Lower leg skin (tissue), 4 donors: Measurements from ENCODE around the gene PPFIA3. TPM values are rescaled to one million over a fixed set of nuclear protein-coding genes. Genes with fewer than 3 reads are reported as not detected.

Experiments used
- DNase-seq, 2 donors: peaks; one replicate each; pipeline ENCODE4 v3.0.0-alpha.2; 2019; ENCODE audit warnings: low spot score in 2 of 2
- H3K4me3 ChIP-seq: fragments of 200-600 bp; sonication (generic); 2 replicates; pipeline ENCODE4 v1.5.1; 2017; ENCODE audit warnings: mild to moderate bottlenecking, low read depth; ENCODE audit not compliant: poor library complexity, severe bottlenecking
- CTCF ChIP-seq, 3 donors: fragments of 450-650 bp; IDR thresholded peaks; one replicate each; pipeline ENCODE4 v1.5.1; 2016; ENCODE audit warnings: antibody characterized with exemption in 3 of 3, mild to moderate bottlenecking in 3 of 3, moderate library complexity in 2 of 3
- POLR2A ChIP-seq, 2 donors: fragments of 450-650 bp; IDR thresholded peaks; one replicate each; pipeline ENCODE4 v1.6.1; 2016 to 2017; ENCODE audit warnings: antibody characterized with exemption in 2 of 2, mild to moderate bottlenecking in 1 of 2, moderate library complexity in 1 of 2
- WGBS, 2 donors: methylation state at CpG; one replicate each; pipeline ENCODE4 v1.1.5; 2018; 5-methylcytosine and 5-hydroxymethylcytosine counted together
- intact Hi-C: fragments of 100-400 bp; cut with DNase I; formaldehyde crosslinking; loops from one replicate; pipeline ENCODE4 v1.15.0; 2023; ENCODE audit warnings: low total_unique reads
- total RNA-seq, 4 donors: library from RNA; depleted of rRNA; stranded (reverse); fragments of >200 nt; gene quantifications; one replicate each; pipeline ENCODE4 v1.1.0, GENCODE V29; 2016

Gene PPFIA3
- total RNA-seq, 4 donors from 2014 or later: 52.3 to 78.1 (median 64.4) TPM

- TF ChIP-seq CTCF (IDR thresholded peaks at IDR 0.05) (no peak), POLR2A (IDR thresholded peaks at IDR 0.05) (no peak)
- intact Hi-C loops: no loop called here
- 33 to 38% methylated on average over 11 of the region's 11 CpGs for WGBS, 2 donors
- peak overlapping the region; percentile 73 for H3K4me3 ChIP-seq
- DNase-seq: no peak
Observed at GRCh38 chr19:49086296-49086695, 33.0 kb upstream of the PPFIA3 start.

- whole genome bisulfite sequencing, 2 donors: 89 to 93% methylated on average over 17 of the region's 17 CpGs
- DNase-seq: no peak
- H3K4me3 ChIP-seq: no peak overlapping the region
- TF ChIP-seq POLR2A (IDR thresholded peaks at IDR 0.05) (no peak), CTCF (IDR thresholded peaks at IDR 0.05) (no peak)
- intact Hi-C loops: no loop called here
Observed at GRCh38 chr19:49091391-49092038, 27.8 kb upstream of the PPFIA3 start.

- intact Hi-C loops: no loop called here
- TF ChIP-seq POLR2A (IDR thresholded peaks at IDR 0.05): no peak
- TF ChIP-seq CTCF (IDR thresholded peaks at IDR 0.05): no peak
- WGBS, 2 donors: 95 to 96% methylated on average over 6 of the region's 6 CpGs
- H3K4me3 ChIP-seq: no peak overlapping the region
- DNase-seq: no peak
Observed at GRCh38 chr19:49092686-49093085, 26.7 kb upstream of the PPFIA3 start.

DNA sequence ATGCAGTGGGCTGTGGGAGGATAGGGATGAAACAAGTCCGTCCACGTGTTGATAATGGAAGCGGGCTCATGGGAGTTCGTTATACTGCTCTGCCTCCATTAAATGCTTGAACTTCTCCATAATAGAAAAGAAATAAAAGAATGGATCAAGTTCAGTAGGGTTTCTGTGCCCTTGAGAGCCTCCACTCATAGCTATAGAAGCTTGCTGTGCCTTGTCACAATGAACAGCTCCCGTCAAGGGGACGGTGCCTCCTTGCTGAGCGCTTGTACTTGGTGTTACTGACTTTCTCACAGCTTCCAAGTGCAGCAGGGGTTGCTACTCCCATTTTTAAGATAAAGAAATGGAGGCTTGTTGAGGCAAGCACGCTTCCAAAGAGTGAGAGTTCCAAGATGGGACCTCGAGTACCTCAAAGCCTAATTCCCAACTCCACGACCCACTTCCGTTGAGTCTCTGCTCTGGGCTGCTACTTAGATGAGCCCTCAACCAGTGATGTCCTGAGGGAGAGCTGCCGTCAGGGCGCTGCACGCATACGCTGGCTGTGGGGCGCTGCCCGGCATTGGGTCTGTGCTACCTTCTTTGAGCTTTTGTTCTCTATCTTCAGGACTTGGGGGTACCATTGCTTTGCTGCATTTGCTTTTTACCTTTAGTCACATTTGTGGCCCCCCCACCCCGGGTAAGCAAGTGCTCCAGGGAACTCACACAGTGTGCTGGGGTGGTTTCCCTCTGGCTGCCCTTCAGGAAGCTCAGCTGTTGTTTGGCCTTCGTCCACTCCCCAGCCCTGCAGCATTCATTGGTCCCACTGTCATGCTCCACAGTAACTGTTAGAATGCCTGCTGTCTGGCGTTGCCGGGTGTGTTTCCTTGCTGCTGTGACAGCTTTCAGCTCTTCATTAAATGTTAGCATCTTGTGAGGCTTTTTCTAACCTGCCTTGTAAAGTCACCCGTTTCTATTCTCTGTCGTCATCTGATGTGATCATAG is 24.6 kb upstream of the PPFIA3 start:
- intact Hi-C loops: loop anchor here (5.0 kb wide), 1 partner anchor 53 kb away; no protein-coding TSS in a partner anchor
- no peak for DNase-seq
- WGBS, 2 donors: 70% methylated on average over 23 of the region's 23 CpGs
- H3K4me3 ChIP-seq: no peak overlapping the region
- TF ChIP-seq CTCF (IDR thresholded peaks at IDR 0.05): no peak
- TF ChIP-seq POLR2A (IDR thresholded peaks at IDR 0.05): no peak

DNA sequence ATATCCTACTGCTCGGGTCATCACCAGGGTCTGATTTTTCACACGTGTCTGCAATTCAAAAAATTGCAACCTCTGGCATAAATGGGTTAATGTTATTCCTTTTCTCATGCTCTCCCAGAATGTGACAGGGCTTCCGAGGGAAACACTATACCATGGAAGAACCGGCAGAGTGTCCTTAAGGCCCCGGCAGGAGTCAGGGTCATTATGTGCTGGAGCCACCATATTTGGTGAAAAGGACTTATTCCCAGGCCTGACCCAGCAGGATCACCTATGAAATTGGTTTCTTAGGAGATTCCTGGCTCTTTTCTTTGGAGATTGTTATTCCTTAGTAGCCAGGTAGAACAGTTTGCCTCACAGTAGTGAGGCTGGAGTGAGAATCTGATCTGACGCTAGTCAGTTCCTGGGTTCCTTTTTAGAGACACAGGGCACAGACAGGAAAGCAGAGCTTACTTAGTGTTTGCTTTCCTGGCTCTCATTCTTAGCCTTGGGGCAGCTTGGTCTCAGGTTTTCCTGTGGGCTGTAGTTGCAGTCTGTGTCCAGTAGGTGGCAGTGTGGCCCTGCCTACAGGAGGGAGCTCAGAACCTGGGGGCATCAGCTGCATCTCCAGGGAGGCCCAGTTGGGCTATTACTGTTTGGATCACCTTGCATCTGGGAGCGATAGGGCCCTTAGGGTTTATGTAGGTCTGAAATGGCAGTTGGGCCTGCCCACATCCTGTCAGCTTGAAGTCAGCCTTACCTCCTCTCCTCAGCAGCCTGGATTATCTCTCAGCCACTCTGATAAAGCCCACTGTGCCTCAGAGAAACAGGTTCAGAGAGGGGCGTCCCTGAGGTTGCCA is 21.7 kb upstream of the PPFIA3 start:
- peak in 1 of 3 donors; percentile 92 for TF ChIP-seq CTCF (IDR thresholded peaks at IDR 0.05)
- no peak for TF ChIP-seq POLR2A (IDR thresholded peaks at IDR 0.05)
- DNase-seq: peak; percentile 62 to 93
- no peak overlapping the region for H3K4me3 ChIP-seq
- WGBS, 2 donors: 46 to 47% methylated on average over 8 of the region's 8 CpGs
- intact Hi-C loops: loop anchor here (2.0 to 5.0 kb wide), 2 partner anchors 50 to 99 kb away; no protein-coding TSS in a partner anchor
